ENCODE data around the gene GPBP1L1.

- TF ChIP-seq CTCF (optimal IDR thresholded peaks at IDR 0.05 in 1 of 3, IDR thresholded peaks at IDR 0.05 in 1 of 3, conservative IDR thresholded peaks at IDR 0.05 in 1 of 3; ENCODE audit: extremely low read depth in 1 of 3, insufficient read depth in 2 of 3, low read length in 3 of 3) = no peak
- TF ChIP-seq EZH2 (IDR thresholded peaks at IDR 0.05; ENCODE audit: low read length) = no peak
Measured at GRCh38 chr1:45586769-45587168, 99.6 kb downstream of the GPBP1L1 start.
